Esophagus squamous epithelium (tissue), 5 donors: ENCODE measurements around the gene PRKN. TPM values are rescaled to one million over a fixed set of nuclear protein-coding genes. Genes with fewer than 3 reads are reported as not detected.

Source experiments
- DNase-seq: peaks from one replicate; lab custom pipeline; 2025; lab: John Stamatoyannopoulos, UW
- H3K27ac ChIP-seq, 4 donors: fragments of 200-600 bp; sonication (generic); one replicate each; pipeline ENCODE4 v1.5.1; 2016 to 2019; ENCODE audit warnings: mild to moderate bottlenecking in 1 of 4
- H3K27me3 ChIP-seq, 4 donors: fragments of 200-600 bp; sonication (generic); 1 replicate in 3 of 4; 2 replicates in 1 of 4; pipeline versions ENCODE4 v1.5.1 to v1.6.0; 2017 to 2021; ENCODE audit warnings: antibody characterized with exemption in 1 of 4
- H3K36me3 ChIP-seq, 3 donors: fragments of 200-600 bp; sonication (generic); one replicate each; pipeline ENCODE4 v1.5.1; 2016 to 2019
- H3K4me1 ChIP-seq, 3 donors: fragments of 200-600 bp; sonication (generic); one replicate each; pipeline ENCODE4 v1.5.1; 2017 to 2019
- H3K4me3 ChIP-seq, 4 donors: fragments of 200-600 bp; sonication (generic); 1 replicate in 3 of 4; 2 replicates in 1 of 4; pipeline ENCODE4 v1.5.1; 2016 to 2019; ENCODE audit warnings: mild to moderate bottlenecking in 2 of 4, moderate library complexity in 1 of 4
- H3K9me3 ChIP-seq, 3 donors: fragments of 200-600 bp; sonication (generic); one replicate each; pipeline ENCODE4 v1.5.1; 2016 to 2019
- CTCF ChIP-seq, 6 experiments: fragments of 450-650 bp in 4 of 6; fragments of 200-600 bp in 2 of 6; sonication (generic) in 2 of 6; IDR thresholded peaks; one replicate each; pipeline ENCODE4 v1.5.1; 2016 to 2019; ENCODE audit warnings: antibody characterized with exemption in 6 of 6, mild to moderate bottlenecking in 4 of 6, moderate library complexity in 4 of 6
- POLR2A ChIP-seq, 4 donors: fragments of 450-650 bp; IDR thresholded peaks; one replicate each; pipeline ENCODE4 v1.6.1; 2017; ENCODE audit warnings: antibody characterized with exemption in 4 of 4, mild to moderate bottlenecking in 4 of 4, moderate library complexity in 3 of 4
- WGBS, 2 donors: methylation state at CpG; one replicate each; pipeline ENCODE4 v1.1.5; 2018; 5-methylcytosine and 5-hydroxymethylcytosine counted together
- intact Hi-C: fragments of 100-400 bp; cut with DNase I; formaldehyde crosslinking; loops from one replicate; pipeline ENCODE4 v1.15.0; 2022
- total RNA-seq, 4 donors: library from RNA; depleted of rRNA; stranded (reverse); fragments of >200 nt; gene quantifications; one replicate each; pipeline ENCODE4 v1.1.0, GENCODE V29; 2016
- donor health status: DM: yes; HTN: yes; CAD: no.

The PRKN gene
- total RNA-seq, 4 donors from 2014 or later, result 0.70 to 5.5 (median 2.2) TPM

- no peak overlapping the region for H3K4me3 ChIP-seq
- intact Hi-C loops, result no loop called here
- no peak for DNase-seq
- no peaks in the 10 kb centered on the region for H3K4me1 ChIP-seq
- H3K27ac ChIP-seq, result no peak overlapping the region
- TF ChIP-seq CTCF (IDR thresholded peaks at IDR 0.05) (no peak), POLR2A (IDR thresholded peaks at IDR 0.05) (no peak)
- H3K9me3 ChIP-seq, result no peaks in the 10 kb centered on the region
- 78 to 79% methylated on average over 3 of the region's 3 CpGs for WGBS, 2 donors
- H3K27me3 ChIP-seq, result no peaks in the 10 kb centered on the region
- no peaks in the 10 kb centered on the region for H3K36me3 ChIP-seq
Observed at GRCh38 chr6:162256361-162256760, 471.2 kb downstream of the PRKN start.

GRCh38 chr6:162251257-162251656 lies 476.3 kb downstream of the PRKN start:
- Histone ChIP-seq H3K4me3 (no peak overlapping the region), H3K27ac (no peak overlapping the region), H3K36me3 (no peaks in the 10 kb centered on the region), H3K4me1 (no peaks in the 10 kb centered on the region), H3K27me3 (no peaks in the 10 kb centered on the region), H3K9me3 (no peaks in the 10 kb centered on the region)
- TF ChIP-seq POLR2A (IDR thresholded peaks at IDR 0.05) (no peak), CTCF (IDR thresholded peaks at IDR 0.05) (no peak)
- WGBS, 2 donors, result 70 to 79% methylated on average over 3 of the region's 3 CpGs
- intact Hi-C loops, result no loop called here
- DNase-seq, result no peak

GRCh38 chr6:162249907-162250642 lies 477.5 kb downstream of the PRKN start:
- no peak for TF ChIP-seq POLR2A (IDR thresholded peaks at IDR 0.05)
- TF ChIP-seq CTCF (IDR thresholded peaks at IDR 0.05), result no peak
- Histone ChIP-seq H3K4me1 (no peaks in the 10 kb centered on the region), H3K36me3 (no peaks in the 10 kb centered on the region), H3K4me3 (no peak overlapping the region), H3K27ac (no peak overlapping the region), H3K9me3 (no peaks in the 10 kb centered on the region), H3K27me3 (no peaks in the 10 kb centered on the region)
- 71 to 80% methylated on average over 11 of the region's 11 CpGs for WGBS, 2 donors
- intact Hi-C loops, result no loop called here
- DNase-seq, result no peak

- Histone ChIP-seq H3K4me3 (no peak overlapping the region), H3K27me3 (no peaks in the 10 kb centered on the region), H3K4me1 (no peaks in the 10 kb centered on the region), H3K27ac (no peak overlapping the region), H3K9me3 (no peaks in the 10 kb centered on the region), H3K36me3 (no peaks in the 10 kb centered on the region)
- intact Hi-C loops, result no loop called here
- 72 to 84% methylated on average over 8 of the region's 8 CpGs for WGBS, 2 donors
- DNase-seq, result no peak
- TF ChIP-seq CTCF (IDR thresholded peaks at IDR 0.05), result no peak
- no peak for TF ChIP-seq POLR2A (IDR thresholded peaks at IDR 0.05)
Observed at GRCh38 chr6:162245830-162246420, 481.6 kb downstream of the PRKN start.

GRCh38 chr6:162244031-162244430 lies 483.5 kb downstream of the PRKN start:
- no peak for TF ChIP-seq POLR2A (IDR thresholded peaks at IDR 0.05)
- WGBS, 2 donors, result 77 to 100% methylated on average over 1 of the region's 1 CpG
- Histone ChIP-seq H3K36me3 (no peaks in the 10 kb centered on the region), H3K9me3 (no peaks in the 10 kb centered on the region), H3K27me3 (no peaks in the 10 kb centered on the region), H3K4me1 (no peaks in the 10 kb centered on the region), H3K27ac (no peak overlapping the region), H3K4me3 (no peak overlapping the region)
- intact Hi-C loops, result no loop called here
- DNase-seq, result no peak
